A172 (cell line): ENCODE data around the gene MCF2L. TPM values are rescaled to one million over a fixed set of nuclear protein-coding genes. Genes with fewer than 3 reads are reported as not detected.
"Not testable (repeated sequence)": the region's sequence is repeated elsewhere in the genome, so short reads cannot be mapped to it uniquely, and the experiment has no call there.

Experiments
- DNase-seq: peaks from one replicate; pipeline ENCODE4 v3.0.0-alpha.2; 2015; ENCODE audit warnings: low spot score
- total RNA-seq: library from RNA; depleted of rRNA; stranded (reverse); fragments of >200 nt; shearing (Covaris generic); gene quantifications from 2 replicates; pipeline ENCODE4 v1.2.3, GENCODE V29; 2014

MCF2L gene
- total RNA-seq, 1 experiment from 2014 or later, result 12.4 TPM

GRCh38 chr13:113015826-113016525 is 47.0 kb downstream of the MCF2L start:
- DNase-seq, result no peak

GRCh38 chr13:113016526-113017295 is 47.7 kb downstream of the MCF2L start:
- DNase-seq, result no peak

- no peak for DNase-seq
These were observed 48.6 kb downstream of the MCF2L start for GRCh38 chr13:113017506-113018215.

- DNase-seq, result no peak
These were observed 49.9 kb downstream of the MCF2L start for GRCh38 chr13:113018676-113019465.

GRCh38 chr13:113020323-113021080 is 51.5 kb downstream of the MCF2L start:
- DNase-seq, result no peak

- no peak for DNase-seq
These were observed 52.4 kb downstream of the MCF2L start for GRCh38 chr13:113021391-113021790.

GRCh38 chr13:113021811-113022210 is 52.8 kb downstream of the MCF2L start:
- DNase-seq, result no peak

- no peak for DNase-seq
These were observed 53.4 kb downstream of the MCF2L start for GRCh38 chr13:113022391-113022744.

- peak; percentile 26 for DNase-seq
These were observed 53.9 kb downstream of the MCF2L start for GRCh38 chr13:113022745-113023574.

- DNase-seq, result no peak
These were observed 54.8 kb downstream of the MCF2L start for GRCh38 chr13:113023694-113024430.

- DNase-seq, result no peak
These were observed 55.5 kb downstream of the MCF2L start for GRCh38 chr13:113024466-113024865.

- DNase-seq, result no peak
These were observed 57.4 kb downstream of the MCF2L start for GRCh38 chr13:113026391-113026910.

GRCh38 chr13:113027095-113027494 is 58.1 kb downstream of the MCF2L start:
- DNase-seq, result no peak

GRCh38 chr13:113027566-113027965 is 58.6 kb downstream of the MCF2L start:
- no peak for DNase-seq

- no peak for DNase-seq
These were observed 59.5 kb downstream of the MCF2L start for GRCh38 chr13:113028336-113029060.

GRCh38 chr13:113029061-113029445 is 60.0 kb downstream of the MCF2L start:
- no peak for DNase-seq

GRCh38 chr13:113029487-113030258 is 60.7 kb downstream of the MCF2L start:
- DNase-seq, result peak; percentile 22

GRCh38 chr13:113030259-113030640 is 61.2 kb downstream of the MCF2L start:
- DNase-seq, result not testable (repeated sequence)
